Measurements from ENCODE around the gene DEPDC4. TPM values are rescaled to one million over a fixed set of nuclear protein-coding genes. Genes with fewer than 3 reads are reported as not detected.
"Not testable (repeated sequence)": the region's sequence is repeated elsewhere in the genome, so short reads cannot be mapped to it uniquely, and the experiment has no call there.

DEPDC4 gene
- total RNA-seq, 1 experiment from 2014 or later, result 2.0 TPM

DNA sequence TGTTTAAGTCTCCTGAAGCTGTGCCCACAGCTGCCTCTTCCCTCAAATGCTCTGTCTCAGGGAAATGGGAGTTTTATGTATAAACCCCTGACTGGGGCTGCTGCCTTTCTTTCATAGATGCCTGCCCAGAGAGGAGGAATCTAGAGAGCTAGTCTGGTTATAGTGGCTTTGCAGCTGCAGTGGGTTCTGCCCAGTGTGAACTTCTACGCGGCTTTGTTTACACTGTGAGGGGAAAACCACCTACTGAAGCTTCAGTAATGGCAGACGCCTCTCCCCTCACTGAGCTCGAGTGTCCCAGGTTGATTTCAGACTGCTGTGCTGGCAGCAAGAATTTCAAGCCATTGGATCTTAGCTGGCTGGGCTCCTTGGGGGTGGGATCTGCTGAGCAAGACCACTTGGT lies 37.0 kb upstream of the DEPDC4 start:
- Histone ChIP-seq H3K9me3 (ENCODE audit: low read depth, low read length, poor library complexity, severe bottlenecking) (no peaks in the 10 kb centered on the region), H3K4me1 (ENCODE audit: insufficient read depth, low read length, poor library complexity, severe bottlenecking) (no peaks in the 10 kb centered on the region), H3K4me3 (ENCODE audit: low read depth, low read length, poor library complexity, severe bottlenecking) (no peak overlapping the region), H3K27ac (ENCODE audit: low read depth, low read length, poor library complexity, severe bottlenecking) (no peak overlapping the region), H3K36me3 (ENCODE audit: insufficient read depth, low read length, poor library complexity, severe bottlenecking) (peaks cover 24% of the 10 kb centered on the region), H3K27me3 (replicated peaks; ENCODE audit: insufficient read depth, low read depth, low read length, poor library complexity) (no peaks in the 10 kb centered on the region)
- BruUV-seq (replicated peaks), result no TSS peak
- intact Hi-C loops (cut with micrococcal nuclease; ENCODE audit: unreplicated experiment), result no loop called here
- POLR2A ChIA-PET (ENCODE audit: low non-redundant PET), result no interaction called here
- DNase-seq (ENCODE audit: low spot score), result no peak
- CTCF ChIA-PET, result no interaction called here
- no peak for TF ChIP-seq EZH2 (IDR thresholded peaks at IDR 0.05; ENCODE audit: borderline replicate concordance, low read depth, low read length, poor library complexity, severe bottlenecking)
- TF ChIP-seq, protein P1, sequence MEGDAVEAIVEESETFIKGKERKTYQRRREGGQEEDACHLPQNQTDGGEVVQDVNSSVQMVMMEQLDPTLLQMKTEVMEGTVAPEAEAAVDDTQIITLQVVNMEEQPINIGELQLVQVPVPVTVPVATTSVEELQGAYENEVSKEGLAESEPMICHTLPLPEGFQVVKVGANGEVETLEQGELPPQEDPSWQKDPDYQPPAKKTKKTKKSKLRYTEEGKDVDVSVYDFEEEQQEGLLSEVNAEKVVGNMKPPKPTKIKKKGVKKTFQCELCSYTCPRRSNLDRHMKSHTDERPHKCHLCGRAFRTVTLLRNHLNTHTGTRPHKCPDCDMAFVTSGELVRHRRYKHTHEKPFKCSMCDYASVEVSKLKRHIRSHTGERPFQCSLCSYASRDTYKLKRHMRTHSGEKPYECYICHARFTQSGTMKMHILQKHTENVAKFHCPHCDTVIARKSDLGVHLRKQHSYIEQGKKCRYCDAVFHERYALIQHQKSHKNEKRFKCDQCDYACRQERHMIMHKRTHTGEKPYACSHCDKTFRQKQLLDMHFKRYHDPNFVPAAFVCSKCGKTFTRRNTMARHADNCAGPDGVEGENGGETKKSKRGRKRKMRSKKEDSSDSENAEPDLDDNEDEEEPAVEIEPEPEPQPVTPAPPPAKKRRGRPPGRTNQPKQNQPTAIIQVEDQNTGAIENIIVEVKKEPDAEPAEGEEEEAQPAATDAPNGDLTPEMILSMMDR (conservative IDR thresholded peaks at IDR 0.05; ENCODE audit: low read depth, low read length), result no peak

DNA sequence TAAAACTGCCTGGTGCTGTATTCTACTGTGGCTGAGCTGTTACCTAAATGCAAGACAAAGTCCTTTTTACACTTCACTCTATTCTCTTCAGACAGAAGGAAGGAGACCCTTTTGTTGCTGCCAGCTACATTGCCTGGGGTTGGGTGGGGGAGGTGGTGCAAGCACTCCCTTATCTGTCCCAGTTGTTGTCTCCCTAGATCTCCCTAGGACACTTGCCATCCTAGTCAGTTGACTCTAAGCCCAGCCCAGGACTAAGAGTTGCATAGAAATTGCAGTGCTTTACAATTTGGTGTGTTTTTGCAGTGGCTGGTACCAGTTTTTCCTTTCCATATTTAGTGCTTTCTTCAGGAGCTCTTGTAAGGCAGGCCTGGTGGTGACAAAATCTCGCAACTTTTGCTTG lies 35.2 kb upstream of the DEPDC4 start:
- no peak for DNase-seq (ENCODE audit: low spot score)
- no peak overlapping the region for H3K27ac ChIP-seq (ENCODE audit: low read depth, low read length, poor library complexity, severe bottlenecking)
- ChIA-PET POLR2A (ENCODE audit: low non-redundant PET) (no interaction called here), CTCF (no interaction called here)
- TF ChIP-seq, protein P1 (conservative IDR thresholded peaks at IDR 0.05; ENCODE audit: low read depth, low read length), result no peak
- TF ChIP-seq EZH2 (IDR thresholded peaks at IDR 0.05; ENCODE audit: borderline replicate concordance, low read depth, low read length, poor library complexity, severe bottlenecking), result no peak
- no peaks in the 10 kb centered on the region for H3K9me3 ChIP-seq (ENCODE audit: low read depth, low read length, poor library complexity, severe bottlenecking)
- no peaks in the 10 kb centered on the region for H3K4me1 ChIP-seq (ENCODE audit: insufficient read depth, low read length, poor library complexity, severe bottlenecking)
- no TSS peak for BruUV-seq (replicated peaks)
- intact Hi-C loops (cut with micrococcal nuclease; ENCODE audit: unreplicated experiment), result no loop called here
- H3K27me3 ChIP-seq (replicated peaks; ENCODE audit: insufficient read depth, low read depth, low read length, poor library complexity), result no peaks in the 10 kb centered on the region
- H3K36me3 ChIP-seq (ENCODE audit: insufficient read depth, low read length, poor library complexity, severe bottlenecking), result peaks cover 28% of the 10 kb centered on the region
- no peak overlapping the region for H3K4me3 ChIP-seq (ENCODE audit: low read depth, low read length, poor library complexity, severe bottlenecking)

DNA sequence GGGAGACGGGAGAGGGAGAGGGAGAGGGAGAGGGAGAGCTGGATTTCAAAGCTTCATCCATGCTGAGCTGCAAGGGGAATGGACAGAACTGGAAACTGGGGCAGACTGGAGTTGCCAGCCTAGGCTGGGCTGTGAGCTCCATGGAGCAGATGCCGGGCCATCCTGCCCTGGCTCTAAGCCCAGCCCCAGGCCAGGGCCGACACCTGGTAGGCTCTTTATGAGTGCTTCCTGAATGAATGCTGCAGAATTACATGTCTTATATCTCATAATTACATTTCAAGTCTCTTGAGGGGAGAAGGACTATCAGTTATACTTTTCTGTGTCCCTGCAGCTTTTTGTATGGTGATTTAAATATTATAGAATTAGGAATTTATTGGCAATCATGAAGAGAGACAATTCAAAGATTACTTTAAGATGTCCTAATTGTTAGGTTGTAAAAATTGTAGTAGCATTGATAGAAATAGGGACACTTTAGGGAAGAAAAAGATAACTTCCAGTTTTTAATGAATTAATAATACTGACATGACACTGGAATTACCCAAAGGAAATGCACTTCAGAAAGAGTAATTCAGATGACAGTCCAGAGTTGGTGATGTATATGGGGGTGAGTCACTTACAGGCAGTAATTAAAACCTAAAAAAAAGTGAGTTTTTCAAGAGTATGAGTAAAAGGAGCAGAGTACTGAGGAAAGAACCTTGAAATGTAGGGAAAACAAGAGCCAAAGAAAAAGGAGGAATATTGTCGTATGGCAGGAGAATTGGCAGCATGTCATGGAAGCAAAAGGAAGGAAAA lies 29.1 kb upstream of the DEPDC4 start:
- H3K27me3 ChIP-seq (replicated peaks; ENCODE audit: insufficient read depth, low read depth, low read length, poor library complexity), result no peaks in the 10 kb centered on the region
- peaks cover 14% of the 10 kb centered on the region for H3K36me3 ChIP-seq (ENCODE audit: insufficient read depth, low read length, poor library complexity, severe bottlenecking)
- no peaks in the 10 kb centered on the region for H3K9me3 ChIP-seq (ENCODE audit: low read depth, low read length, poor library complexity, severe bottlenecking)
- intact Hi-C loops (cut with micrococcal nuclease; ENCODE audit: unreplicated experiment), result no loop called here
- H3K4me3 ChIP-seq (ENCODE audit: low read depth, low read length, poor library complexity, severe bottlenecking), result no peak overlapping the region
- TF ChIP-seq, protein P1 (conservative IDR thresholded peaks at IDR 0.05; ENCODE audit: low read depth, low read length), result no peak
- H3K4me1 ChIP-seq (ENCODE audit: insufficient read depth, low read length, poor library complexity, severe bottlenecking), result no peaks in the 10 kb centered on the region
- peak; percentile 11 for DNase-seq (ENCODE audit: low spot score)
- no peak overlapping the region for H3K27ac ChIP-seq (ENCODE audit: low read depth, low read length, poor library complexity, severe bottlenecking)
- BruUV-seq (replicated peaks), result no TSS peak
- POLR2A ChIA-PET (ENCODE audit: low non-redundant PET), result no interaction called here
- CTCF ChIA-PET, result no interaction called here

GRCh38 chr12:100294366-100294765 lies 27.5 kb upstream of the DEPDC4 start:
- H3K4me3 ChIP-seq (ENCODE audit: low read depth, low read length, poor library complexity, severe bottlenecking); POLR2A ChIA-PET (ENCODE audit: low non-redundant PET); H3K27me3 ChIP-seq (replicated peaks; ENCODE audit: insufficient read depth, low read depth, low read length, poor library complexity); DNase-seq (ENCODE audit: low spot score); H3K9me3 ChIP-seq (ENCODE audit: low read depth, low read length, poor library complexity, severe bottlenecking); H3K36me3 ChIP-seq (ENCODE audit: insufficient read depth, low read length, poor library complexity, severe bottlenecking); BruUV-seq (replicated peaks); H3K27ac ChIP-seq (ENCODE audit: low read depth, low read length, poor library complexity, severe bottlenecking); CTCF ChIA-PET; H3K4me1 ChIP-seq (ENCODE audit: insufficient read depth, low read length, poor library complexity, severe bottlenecking); intact Hi-C loops (cut with micrococcal nuclease; ENCODE audit: unreplicated experiment): not testable (repeated sequence)

Data from A673 (cell line).